ENCODE data around the gene SSTR4. TPM values are rescaled to one million over a fixed set of nuclear protein-coding genes. Genes with fewer than 3 reads are reported as not detected.

Gene SSTR4
- total RNA-seq, 2 donors from 2014 or later, result not detected

DNA sequence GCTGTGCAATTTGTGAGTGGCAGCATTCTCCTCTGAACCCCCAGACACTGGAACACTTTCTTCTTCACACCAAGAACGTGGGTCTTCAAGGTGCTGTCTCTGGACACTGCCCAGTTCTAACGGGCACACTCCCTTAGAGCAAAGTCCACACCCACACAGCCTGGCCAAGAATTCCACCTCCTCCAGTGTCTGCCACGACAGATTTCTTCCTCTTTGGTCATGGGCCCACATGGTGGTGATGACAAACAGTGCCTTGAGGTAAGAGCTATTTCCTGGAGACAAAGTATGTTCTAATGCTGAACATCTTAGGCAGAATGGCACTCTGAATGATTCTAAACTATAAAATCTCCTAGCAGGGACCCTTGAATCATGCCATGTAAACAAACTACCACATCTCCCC lies 25.5 kb upstream of the SSTR4 start:
- no peak overlapping the region for H3K4me3 ChIP-seq
- H3K9me3 ChIP-seq, result no peaks in the 10 kb centered on the region
- WGBS, 2 donors, result 3 to 10% methylated on average over 3 of the region's 3 CpGs
- H3K27ac ChIP-seq, result no peak overlapping the region
- H3K4me1 ChIP-seq, result no peaks in the 10 kb centered on the region
- TF ChIP-seq, protein P1, sequence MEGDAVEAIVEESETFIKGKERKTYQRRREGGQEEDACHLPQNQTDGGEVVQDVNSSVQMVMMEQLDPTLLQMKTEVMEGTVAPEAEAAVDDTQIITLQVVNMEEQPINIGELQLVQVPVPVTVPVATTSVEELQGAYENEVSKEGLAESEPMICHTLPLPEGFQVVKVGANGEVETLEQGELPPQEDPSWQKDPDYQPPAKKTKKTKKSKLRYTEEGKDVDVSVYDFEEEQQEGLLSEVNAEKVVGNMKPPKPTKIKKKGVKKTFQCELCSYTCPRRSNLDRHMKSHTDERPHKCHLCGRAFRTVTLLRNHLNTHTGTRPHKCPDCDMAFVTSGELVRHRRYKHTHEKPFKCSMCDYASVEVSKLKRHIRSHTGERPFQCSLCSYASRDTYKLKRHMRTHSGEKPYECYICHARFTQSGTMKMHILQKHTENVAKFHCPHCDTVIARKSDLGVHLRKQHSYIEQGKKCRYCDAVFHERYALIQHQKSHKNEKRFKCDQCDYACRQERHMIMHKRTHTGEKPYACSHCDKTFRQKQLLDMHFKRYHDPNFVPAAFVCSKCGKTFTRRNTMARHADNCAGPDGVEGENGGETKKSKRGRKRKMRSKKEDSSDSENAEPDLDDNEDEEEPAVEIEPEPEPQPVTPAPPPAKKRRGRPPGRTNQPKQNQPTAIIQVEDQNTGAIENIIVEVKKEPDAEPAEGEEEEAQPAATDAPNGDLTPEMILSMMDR (IDR thresholded peaks at IDR 0.05), result no peak
- TF ChIP-seq POLR2A (IDR thresholded peaks at IDR 0.05), result no peak
- no peaks in the 10 kb centered on the region for H3K36me3 ChIP-seq (replicated peaks in 1 of 2; ENCODE audit: insufficient read depth in 1 of 2, low read depth in 2 of 2)
- no peaks in the 10 kb centered on the region for H3K27me3 ChIP-seq
- intact Hi-C loops (cut with DNase I), result no loop called here
- ATAC-seq (no peak), DNase-seq (no peak)

DNA sequence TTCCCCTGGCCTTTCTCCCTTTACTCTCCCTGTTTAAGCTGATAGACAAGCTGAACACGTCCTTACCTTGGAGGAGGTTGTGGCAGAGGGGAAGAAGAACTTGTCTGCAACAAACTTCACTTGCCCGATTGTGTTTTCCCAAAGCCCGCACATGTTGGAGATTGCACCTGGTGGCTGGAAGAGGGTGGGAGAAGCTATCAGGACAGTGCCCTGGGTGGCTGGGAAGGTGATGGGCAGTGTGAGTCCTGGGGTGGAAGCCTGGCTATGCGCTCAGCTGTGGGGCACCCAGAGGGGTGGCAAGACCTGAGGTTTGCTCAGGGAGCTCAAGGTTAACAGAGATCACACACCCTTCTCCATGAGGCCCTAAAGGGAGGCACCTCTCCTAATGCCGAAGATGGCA lies 25.0 kb upstream of the SSTR4 start:
- Histone ChIP-seq H3K4me3 (no peak overlapping the region), H3K27me3 (no peaks in the 10 kb centered on the region), H3K36me3 (replicated peaks in 1 of 2; ENCODE audit: insufficient read depth in 1 of 2, low read depth in 2 of 2) (no peaks in the 10 kb centered on the region), H3K9me3 (no peaks in the 10 kb centered on the region), H3K27ac (no peak overlapping the region), H3K4me1 (no peaks in the 10 kb centered on the region)
- 55 to 56% methylated on average over 5 of the region's 5 CpGs for WGBS, 2 donors
- intact Hi-C loops (cut with DNase I), result no loop called here
- no peak for DNase-seq
- TF ChIP-seq, protein P1 (IDR thresholded peaks at IDR 0.05), result no peak
- no peak for TF ChIP-seq POLR2A (IDR thresholded peaks at IDR 0.05)
- no peak for ATAC-seq

DNA sequence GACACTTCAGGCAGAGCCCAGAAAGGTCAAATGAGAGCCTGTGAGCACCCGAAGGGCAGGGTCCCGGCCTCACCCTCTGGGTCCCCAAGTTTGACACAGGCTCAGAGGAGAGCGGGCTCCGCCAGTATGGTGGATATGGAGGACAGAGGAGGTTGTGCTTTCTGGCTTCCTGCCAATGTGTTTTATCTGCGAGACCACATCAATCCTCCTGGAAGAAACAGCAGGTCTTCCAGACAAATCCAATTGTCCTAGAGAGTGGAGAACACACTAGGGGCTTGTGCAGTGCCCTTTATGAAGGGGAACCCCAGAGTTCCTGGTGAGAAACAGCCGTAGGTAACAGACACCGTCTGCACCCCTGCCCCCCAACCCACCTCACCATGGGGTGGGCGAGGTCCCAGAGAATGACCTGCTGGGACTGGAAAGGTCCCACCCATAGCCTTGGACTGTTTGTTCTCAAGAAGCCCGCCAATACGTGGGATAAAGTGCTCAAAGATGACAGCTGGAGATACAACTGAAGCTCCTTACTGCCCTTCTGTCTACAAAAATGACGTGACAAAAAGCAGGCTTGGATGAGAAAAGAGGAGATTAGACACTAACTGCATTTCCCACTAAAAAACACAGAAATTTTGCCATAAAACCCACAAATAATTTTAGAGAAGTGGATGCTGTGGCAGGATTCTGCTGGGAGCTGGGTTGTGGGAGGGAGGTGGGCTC lies 23.9 kb upstream of the SSTR4 start:
- Histone ChIP-seq H3K4me3 (no peak overlapping the region), H3K4me1 (no peaks in the 10 kb centered on the region), H3K36me3 (replicated peaks in 1 of 2; ENCODE audit: insufficient read depth in 1 of 2, low read depth in 2 of 2) (no peaks in the 10 kb centered on the region), H3K9me3 (no peaks in the 10 kb centered on the region), H3K27ac (no peak overlapping the region), H3K27me3 (no peaks in the 10 kb centered on the region)
- WGBS, 2 donors, result 64 to 77% methylated on average over 11 of the region's 11 CpGs
- ATAC-seq, result no peak
- intact Hi-C loops (cut with DNase I), result no loop called here
- TF ChIP-seq, protein P1 (IDR thresholded peaks at IDR 0.05), result no peak
- no peak for TF ChIP-seq POLR2A (IDR thresholded peaks at IDR 0.05)
- no peak for DNase-seq

DNA sequence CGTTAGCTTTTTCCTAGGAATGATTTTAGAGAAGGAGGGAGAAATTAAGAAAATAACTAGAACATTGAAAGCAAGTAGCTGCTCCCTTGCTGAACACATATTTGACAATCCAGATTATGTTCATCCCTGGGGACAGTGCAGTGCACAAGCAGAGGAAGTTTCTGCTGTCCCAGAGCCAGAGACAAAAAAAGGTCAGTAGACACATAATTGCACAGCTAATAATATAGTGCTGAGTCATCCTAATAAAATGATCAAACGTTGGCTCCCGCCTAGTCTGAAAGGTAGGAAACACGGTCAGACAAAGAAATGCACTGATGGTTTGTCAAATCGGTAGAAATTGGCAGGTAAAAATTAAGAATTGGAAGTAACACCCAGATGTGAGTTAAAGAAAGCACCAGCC lies 21.7 kb upstream of the SSTR4 start:
- Histone ChIP-seq H3K36me3 (replicated peaks in 1 of 2; ENCODE audit: insufficient read depth in 1 of 2, low read depth in 2 of 2) (no peaks in the 10 kb centered on the region), H3K4me3 (no peak overlapping the region), H3K4me1 (no peaks in the 10 kb centered on the region), H3K27ac (no peak overlapping the region), H3K27me3 (no peaks in the 10 kb centered on the region), H3K9me3 (no peaks in the 10 kb centered on the region)
- intact Hi-C loops (cut with DNase I), result no loop called here
- DNase-seq (no peak), ATAC-seq (no peak)
- 42 to 49% methylated on average over 5 of the region's 5 CpGs for WGBS, 2 donors
- no peak for TF ChIP-seq POLR2A (IDR thresholded peaks at IDR 0.05)
- TF ChIP-seq, protein P1 (IDR thresholded peaks at IDR 0.05), result no peak

DNA sequence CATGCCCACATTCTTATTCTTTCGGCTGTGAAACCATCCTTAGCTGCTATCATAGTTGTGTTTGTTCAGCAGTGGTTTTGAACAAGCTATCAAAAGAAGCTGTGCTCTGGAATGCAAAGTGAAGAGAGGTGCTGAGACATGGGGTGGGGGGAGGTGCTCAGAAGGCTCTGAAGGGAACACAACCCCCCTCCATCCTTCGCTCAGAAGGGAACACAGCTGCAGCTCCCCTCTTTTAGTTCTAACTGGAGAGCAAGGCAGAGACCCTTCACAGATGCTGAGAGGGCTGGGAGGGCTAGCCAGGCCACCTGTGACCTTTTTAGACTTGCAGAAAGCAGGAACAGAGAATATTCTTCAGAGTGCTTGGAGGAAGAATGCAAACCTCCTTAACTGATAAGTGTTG lies 17.6 kb upstream of the SSTR4 start:
- Histone ChIP-seq H3K4me3 (no peak overlapping the region), H3K4me1 (no peaks in the 10 kb centered on the region), H3K9me3 (no peaks in the 10 kb centered on the region), H3K27ac (no peak overlapping the region), H3K27me3 (no peaks in the 10 kb centered on the region), H3K36me3 (replicated peaks in 1 of 2; ENCODE audit: insufficient read depth in 1 of 2, low read depth in 2 of 2) (no peaks in the 10 kb centered on the region)
- DNase-seq, result no peak
- 49 to 72% methylated on average over 2 of the region's 2 CpGs for WGBS, 2 donors
- intact Hi-C loops (cut with DNase I), result no loop called here
- ATAC-seq, result no peak
- no peak for TF ChIP-seq POLR2A (IDR thresholded peaks at IDR 0.05)
- TF ChIP-seq, protein P1 (IDR thresholded peaks at IDR 0.05), result no peak
